DMS153 treated with DMSO at 0.1 percent for 48 hours (cell line): ENCODE measurements around the gene IMMP2L.
"Not testable (repeated sequence)": the region's sequence is repeated elsewhere in the genome, so short reads cannot be mapped to it uniquely, and the experiment has no call there.

Experiments
- DNase-seq: peaks from one replicate; lab custom pipeline; 2025; ENCODE audit not compliant: unreplicated experiment; lab: John Stamatoyannopoulos, UW

Gene IMMP2L

DNA sequence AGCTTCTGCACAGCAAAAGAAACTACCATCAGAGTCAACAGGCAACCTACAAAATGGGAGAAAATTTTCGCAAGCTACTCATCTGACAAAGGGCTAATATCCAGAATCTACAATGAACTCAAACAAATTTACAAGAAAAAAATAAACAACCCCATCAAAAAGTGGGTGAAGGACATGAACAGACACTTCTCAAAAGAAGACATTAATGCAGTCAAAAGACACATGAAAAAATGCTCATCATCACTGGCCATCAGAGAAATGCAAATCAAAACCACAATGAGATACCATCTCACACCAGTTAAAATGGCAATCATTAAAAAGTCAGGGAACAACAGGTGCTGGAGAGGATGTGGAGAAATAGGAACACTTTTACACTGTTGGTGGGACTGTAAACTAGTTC is 92.4 kb downstream of the IMMP2L start:
- DNase-seq, result not testable (repeated sequence)

DNA sequence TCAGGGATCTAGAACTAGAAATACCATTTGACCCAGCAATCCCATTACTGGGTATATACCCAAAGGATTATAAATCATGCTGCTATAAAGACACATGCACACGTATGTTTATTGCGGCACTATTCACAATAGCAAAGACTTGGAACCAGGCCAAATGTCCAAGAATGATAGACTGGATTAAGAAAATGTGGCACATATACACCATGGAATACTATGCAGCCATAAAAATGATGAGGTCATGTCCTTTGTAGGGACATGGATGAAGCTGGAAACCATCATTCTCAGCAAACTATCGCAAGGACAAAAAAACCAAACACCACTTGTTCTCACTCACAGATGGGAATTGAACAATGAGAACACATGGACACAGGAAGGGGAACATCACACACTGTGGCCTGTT is 96.5 kb downstream of the IMMP2L start:
- DNase-seq, result not testable (repeated sequence)

DNA sequence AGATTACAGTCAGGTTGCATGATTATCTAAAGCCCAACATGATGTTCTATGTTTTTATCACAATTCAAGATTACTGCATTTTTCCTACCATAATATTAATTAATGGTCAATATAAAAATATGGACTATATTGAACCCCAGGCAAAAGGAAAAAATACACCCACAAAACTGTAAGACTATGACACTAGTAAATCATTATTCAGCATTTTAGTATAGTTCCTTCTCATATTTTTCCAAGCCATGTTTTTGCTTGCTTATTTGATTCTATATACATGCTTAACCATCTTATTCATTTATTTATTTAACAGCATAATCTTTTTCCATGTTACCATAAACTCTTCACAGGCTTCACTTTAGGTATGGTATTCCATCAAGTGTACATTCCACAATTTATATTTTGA is 101.6 kb downstream of the IMMP2L start:
- DNase-seq, result no peak

DNA sequence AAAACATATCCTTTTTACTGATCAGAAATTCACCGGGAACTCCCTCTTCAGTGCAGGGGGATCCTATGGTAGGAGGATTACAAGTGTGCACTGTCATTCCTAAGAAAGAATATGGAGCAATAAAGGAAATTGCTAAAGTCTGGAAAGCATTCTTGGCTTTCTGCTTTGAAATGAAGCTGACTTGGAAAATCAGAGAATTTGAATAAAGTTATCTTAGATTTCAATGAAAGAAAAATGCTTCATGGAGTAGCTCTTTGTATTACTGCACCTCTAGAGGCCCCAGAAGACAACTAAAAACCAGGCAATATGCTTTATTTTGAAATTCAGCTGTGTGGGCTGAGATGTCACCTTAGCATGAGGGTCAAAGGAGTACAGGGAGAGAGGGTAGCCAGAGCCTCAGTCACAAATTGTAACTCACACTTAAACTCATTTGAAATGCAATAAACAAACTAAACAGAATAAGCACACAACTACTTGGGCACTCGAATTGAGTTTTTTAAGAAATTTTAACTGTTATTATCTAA is 102.5 kb downstream of the IMMP2L start:
- no peak for DNase-seq

DNA sequence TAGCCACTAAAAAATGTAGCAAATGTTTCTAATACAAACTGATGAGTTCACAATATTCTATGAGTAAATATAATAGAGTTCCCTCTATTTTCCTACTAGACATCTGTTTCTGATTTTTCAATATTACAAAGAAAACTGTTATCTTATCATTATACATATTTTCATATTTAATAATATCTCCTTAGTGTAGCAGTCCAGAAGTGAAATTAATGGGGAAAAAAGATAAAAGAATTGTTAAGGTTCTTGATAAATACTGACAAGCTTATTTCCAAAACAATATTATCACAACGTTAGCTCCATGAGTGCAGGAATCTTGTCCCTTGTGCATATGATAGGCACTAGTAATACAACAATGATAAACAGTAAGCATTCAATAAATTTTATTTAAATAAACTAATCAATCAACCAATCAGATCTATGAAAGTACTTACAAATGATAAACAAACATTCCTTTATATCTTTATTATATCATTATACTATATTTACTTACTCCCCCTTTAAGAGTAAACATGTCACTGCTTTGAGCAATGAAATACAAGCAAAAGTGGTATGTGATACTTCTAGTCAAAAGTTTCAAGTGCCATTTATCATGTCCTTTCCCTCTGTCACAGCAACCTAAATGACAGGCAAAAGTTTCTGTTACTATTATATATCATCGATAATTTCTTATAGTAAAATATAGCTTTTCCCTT is 103.1 kb downstream of the IMMP2L start:
- no peak for DNase-seq

DNA sequence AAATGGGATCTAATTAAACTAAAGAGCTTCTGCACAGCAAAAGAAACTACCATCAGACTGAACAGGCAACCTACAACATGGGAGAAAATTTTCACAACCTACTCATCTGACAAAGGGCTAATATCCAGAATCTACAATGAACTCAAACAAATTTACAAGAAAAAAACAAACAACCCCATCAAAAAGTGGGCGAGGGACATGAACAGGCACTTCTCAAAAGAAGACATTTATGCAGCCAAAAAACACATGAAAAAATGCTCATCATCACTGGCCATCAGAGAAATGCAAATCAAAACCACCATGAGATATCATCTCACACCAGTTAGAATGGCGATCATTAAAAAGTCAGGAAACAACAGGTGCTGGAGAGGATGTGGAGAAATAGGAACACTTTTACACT is 111.6 kb downstream of the IMMP2L start:
- DNase-seq, result not testable (repeated sequence)

DNA sequence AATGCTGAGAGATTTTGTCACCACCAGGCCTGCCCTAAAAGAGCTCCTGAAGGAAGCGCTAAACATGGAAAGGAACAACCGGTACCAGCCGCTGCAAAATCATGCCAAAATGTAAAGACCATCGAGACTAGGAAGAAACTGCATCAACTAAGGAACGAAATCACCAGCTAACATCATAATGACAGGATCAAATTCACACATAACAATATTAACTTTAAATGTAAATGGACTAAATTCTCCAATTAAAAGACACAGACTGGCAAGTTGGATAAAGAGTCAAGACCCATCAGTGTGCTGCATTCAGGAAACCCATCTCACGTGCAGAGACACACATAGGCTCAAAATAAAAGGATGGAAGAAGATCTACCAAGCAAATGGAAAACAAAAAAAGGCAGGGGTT is 114.8 kb downstream of the IMMP2L start:
- DNase-seq, result not testable (repeated sequence)

DNA sequence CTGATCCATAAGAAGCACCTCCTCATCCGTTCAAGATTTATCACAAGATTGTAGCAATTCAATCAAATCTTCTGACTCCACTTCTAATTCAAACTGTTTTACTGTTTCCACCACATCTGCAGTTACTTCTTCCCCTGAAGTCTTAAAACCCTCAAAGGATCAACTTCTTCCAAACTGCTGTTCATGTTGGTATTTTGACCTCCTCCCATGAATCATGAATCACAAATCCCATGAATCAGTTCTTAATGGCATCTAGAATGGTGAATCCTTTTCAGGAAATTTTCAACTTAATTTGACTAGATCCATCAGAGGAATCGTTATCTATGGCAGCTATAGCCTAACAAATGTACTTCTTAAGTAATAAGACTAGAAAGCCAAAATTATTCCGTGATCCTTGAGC is 122.3 kb downstream of the IMMP2L start:
- no peak for DNase-seq

DNA sequence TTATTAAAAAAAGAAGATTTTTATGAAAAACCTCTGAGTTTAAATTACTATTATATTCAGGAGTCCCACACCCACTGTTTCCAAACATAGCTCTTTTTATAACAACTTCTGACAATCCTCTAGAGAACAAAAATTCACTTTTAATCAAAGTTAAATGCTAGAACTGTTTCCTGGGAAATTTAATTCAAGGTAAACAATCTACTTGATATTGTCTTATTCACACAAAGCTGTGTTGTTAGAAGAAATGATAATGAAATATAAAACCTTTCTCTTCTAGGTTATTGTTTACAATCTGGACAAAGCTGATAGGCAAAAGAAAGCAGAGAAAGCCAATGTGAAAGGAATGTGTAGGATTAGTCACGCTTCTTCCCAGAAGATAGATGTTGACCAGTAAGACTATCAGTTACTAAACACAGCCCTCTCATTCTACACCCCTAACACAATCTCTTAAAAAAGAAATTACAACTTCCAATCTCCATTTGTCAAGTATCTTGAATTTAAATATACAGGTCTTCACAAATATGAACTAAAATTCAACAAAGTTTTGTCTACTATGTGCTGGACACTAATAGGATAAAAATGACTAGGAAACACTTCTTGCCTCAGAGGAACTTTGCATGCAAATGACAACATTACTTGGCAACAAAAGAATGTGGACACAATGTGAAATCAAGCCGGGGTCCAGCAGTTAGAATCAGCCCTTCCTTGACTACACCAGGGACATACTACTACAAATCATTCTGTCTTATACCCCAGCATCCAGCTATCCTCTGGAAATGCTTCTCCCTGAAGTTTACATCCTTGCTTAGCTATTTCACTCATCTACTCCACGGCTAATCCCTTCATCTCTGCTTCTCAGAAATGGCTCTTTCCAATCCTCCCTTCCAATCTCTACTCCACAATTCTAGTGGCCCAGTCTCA is 123.7 kb downstream of the IMMP2L start:
- DNase-seq, result no peak

DNA sequence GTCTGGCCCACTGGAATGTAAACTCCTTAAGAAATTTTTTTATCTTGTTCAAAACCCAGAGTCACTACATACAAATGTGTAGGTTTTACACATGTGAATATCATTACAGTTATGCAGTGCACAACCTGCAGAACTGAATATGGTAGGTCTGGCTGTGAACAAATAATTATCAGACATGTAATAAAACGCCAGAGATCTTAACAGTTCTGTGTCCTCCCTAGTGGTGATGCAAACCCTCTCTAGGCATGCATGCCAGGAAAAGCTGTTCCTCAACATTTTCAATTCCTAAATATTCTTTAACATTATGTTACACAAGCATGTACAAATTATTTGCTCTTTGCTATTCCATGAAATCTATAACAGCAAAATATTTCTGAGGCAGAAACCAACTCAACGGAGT is 124.6 kb downstream of the IMMP2L start:
- DNase-seq, result no peak

DNA sequence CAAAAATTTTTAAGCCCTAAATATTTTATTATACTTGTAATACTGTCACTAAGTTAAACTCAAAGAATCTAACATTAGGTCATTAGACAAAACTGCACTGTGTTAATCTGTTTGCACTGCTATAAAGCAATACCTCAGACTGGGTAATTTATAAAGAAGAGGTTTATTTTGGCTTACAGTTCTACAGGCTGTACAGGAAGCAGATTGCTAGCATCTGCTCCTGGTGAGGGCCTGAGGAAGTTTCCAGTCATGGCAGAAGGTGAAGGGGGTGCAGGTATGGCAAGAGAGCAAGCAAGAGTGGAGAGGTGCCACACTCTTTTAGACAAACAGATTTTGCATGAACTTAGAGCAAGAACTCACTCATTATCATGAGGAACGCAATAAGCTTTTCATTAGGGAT is 125.7 kb downstream of the IMMP2L start:
- DNase-seq, result no peak

DNA sequence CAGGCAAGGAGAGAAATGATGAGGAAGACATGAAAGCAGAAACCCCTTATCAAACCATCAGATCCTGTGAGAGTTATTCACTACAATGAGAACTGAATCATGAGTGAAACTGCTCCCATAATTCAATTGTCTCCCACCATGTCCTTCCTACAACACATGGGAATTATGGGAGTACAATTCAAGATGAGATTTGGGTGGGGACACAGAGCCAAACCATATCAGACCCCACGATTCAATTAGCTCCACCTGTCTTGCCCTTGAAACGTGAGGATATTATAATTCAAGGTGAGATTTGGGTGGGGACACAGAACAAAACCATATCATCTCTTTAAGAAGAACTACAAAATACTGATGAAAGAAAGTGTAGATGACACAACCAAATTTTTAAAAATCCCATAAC is 128.9 kb downstream of the IMMP2L start:
- DNase-seq, result no peak

DNA sequence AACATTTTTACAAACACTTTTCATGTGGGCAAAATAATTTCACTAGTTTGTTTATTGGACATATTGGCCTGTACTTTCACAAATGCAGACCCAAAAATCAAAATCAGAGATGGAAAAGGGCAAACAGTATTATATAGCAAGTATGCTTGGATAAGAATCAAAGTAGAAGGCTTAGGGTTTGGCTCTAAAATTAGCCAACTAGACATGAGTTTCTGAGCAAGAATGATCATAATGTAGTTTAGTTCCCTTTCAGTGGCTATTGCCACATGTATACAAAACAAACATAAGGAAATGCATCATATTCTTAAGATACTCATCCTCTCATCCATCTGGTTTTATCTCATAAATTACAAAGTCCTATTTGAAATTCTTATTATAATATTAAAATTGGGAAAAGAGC is 132.5 kb downstream of the IMMP2L start:
- DNase-seq, result no peak

DNA sequence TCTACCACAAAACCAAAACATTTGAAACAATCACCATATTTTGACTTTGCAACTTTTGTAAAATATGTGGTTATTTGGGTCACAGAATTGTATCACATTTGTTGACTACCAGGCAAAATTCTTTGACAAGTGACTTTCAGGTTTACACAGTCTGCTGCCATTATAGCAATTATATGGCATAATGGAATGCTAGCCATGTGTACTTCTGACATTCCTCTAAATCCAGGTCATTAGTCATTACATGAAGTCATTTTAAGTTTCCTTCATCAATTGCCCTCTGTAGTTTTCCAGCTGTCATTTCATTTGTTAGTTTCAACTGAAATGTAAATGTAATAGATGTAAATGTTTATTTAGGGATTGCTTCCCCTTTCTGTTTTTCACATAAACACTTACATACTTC is 137.5 kb downstream of the IMMP2L start:
- no peak for DNase-seq

DNA sequence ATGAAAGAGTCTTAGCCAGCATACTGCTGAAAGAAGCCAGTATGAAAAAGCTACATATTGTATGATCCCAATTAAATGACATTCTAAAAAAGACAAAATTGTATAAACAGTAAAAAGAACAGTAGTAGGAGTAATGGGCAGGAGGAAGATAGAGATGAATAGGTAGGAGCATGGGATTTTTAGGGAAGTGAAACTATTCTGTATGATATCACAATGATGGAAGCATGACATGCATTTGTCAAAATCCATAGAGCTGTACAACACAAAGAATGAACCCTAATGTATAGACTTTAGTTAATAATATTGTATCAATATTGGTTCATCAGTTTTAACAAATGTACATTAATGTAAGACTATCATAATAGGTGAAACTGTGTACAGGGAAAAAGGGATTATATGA is 147.9 kb downstream of the IMMP2L start:
- no peak for DNase-seq

DNA sequence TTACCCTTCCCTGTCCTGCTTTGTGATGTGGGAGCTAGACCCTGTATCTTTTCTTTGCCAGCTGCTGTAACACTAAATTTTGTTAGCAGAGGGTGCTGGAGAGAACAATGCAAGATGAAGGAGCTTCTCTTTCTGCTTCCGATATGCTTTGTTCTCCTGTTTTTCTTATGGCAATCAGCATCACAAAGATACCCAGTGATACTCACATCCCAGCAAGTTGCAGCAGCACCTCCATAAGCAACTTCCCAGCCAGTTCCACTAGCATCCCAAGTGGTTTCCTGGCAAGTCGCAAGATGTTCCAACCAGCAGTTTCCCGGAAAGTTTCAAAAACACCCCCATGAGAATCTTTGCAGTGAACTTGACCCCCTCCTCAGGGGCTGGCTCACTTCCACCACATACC is 148.6 kb downstream of the IMMP2L start:
- DNase-seq, result no peak

DNA sequence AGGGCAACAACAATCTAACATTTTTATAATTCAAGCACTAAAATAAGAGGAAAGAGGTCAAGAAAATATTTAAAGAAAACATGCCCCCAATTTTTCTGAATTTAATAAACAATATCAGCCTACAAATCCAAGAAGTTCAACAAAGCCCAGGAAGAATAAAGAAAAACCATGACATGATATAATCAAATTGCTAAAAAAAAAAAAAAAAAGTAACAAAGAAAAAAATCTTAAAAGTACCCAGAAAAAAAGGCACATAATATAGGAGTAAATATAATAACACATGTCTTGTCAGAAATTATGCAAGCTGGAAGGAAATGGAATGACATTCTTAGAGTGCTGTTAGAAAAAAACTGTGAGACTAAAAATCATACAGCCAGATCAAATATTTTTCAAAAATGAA is 151.4 kb downstream of the IMMP2L start:
- DNase-seq, result no peak

DNA sequence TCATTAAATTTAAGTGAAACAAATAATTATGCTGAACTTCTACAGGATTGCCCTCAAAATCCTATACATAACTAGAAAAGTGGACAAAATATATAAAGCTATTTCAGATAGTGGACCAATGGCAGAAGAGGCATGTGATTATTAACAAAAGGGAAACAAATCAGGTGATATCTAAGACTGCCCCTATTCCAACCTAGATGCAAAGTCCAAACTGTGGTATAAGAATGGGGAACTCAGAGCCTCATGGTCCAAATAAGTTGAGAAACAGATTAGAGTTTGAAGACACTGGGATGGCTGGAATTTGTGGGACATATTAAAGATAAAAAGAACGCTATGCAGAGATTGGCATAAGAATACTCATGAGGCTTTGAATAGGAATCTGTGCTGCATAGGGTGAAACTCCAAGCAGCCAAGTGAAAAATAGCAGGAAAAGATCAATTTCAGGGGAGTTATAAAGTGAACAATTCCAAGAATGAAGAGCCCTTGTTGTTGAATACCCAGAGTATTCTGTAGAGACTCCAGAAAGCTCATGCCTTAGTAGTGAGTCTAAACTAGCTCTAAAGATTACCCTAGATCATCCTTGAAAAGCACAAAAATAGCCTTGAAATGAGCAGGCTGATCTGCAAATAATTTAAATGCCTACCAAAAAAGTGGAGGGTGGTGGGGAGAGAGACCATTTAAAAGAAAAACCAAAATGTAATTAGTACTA is 152.4 kb downstream of the IMMP2L start:
- DNase-seq, result no peak

DNA sequence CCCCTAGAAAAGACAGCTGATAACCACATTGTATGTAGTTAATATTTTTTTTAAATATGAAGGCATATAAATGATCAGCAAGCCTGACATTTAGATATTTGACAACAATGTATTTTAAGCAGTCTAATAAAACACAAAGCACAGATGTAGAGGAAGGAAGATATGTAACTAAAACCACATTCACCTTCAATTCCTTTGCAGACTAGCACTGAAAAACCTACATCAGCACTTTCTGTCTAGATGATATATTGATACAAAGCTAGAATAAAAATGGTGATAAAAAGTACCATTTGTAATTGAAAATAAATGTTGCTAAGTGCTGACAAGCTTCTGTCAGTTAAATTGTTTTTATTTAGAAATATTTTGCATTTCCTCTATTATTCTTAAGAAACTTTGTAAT is 153.6 kb downstream of the IMMP2L start:
- no peak for DNase-seq

DNA sequence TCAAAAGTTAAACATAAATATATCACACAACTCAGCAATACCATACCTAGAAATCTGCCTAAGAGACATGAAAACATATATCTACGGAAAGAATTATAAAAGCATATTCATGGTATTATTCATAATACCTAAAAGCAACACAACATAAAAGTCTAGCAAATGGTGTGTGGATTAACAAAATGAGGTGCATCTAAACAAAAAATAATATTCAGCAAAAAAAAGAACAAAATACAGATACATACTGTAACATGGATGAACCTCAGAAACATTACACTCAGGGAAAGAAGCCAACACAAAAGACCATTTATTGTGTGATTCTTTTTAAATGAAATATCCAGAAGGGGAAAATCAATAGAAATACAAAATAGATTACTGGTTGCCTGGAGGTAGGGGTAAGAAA is 155.0 kb downstream of the IMMP2L start:
- DNase-seq, result no peak

DNA sequence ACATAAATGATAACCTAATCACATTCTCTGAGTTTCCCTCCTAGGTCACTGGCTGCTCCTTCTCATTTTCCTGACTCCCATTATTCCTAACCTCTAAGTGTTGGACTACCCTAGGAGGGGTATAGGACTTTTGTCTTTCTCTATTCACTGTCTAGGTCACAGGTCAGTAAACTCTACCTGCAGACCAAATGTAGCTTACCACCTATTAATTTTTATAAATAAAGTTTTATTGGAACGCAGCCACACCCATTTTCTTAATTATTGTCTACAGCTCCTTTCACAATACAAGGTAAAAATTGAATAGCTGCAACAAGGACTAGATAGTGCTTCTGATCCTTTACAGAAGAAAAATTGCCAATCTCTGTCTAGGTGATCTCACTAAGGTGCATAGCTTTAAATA is 156.7 kb downstream of the IMMP2L start:
- DNase-seq, result no peak

DNA sequence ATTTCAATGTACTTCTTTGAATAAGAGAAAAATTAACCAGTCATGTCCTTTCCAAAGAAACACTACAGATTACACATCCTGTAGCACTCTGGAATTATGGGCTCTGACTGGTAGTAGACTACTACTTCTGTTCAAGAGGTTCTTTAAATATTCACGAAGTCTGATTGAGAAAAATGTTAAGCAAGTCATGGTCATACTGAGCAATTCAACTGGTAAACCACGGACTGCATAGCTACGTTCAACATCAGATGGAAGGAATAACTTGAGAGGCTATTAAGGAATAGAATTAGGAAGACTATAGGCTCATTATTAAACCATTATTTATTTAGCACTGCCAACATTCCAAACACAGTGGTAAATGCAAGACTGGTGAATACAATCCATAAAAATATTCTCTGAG is 160.8 kb downstream of the IMMP2L start:
- DNase-seq, result no peak
